GM23338 (cell line): ENCODE data around the gene SIGLEC9. TPM values are rescaled to one million over a fixed set of nuclear protein-coding genes. Genes with fewer than 3 reads are reported as not detected.

Experiments
- ATAC-seq: fragments of 200-7000 bp; cut with Tn5 transposase; 3 replicates; pipeline ENCODE4 v1.9.1; 2020
- DNase-seq: peaks from one replicate; pipeline ENCODE4 v3.0.0-alpha.2; 2015; ENCODE audit warnings: low spot score
- H2AFZ ChIP-seq: fragments of 200-600 bp; sonication (generic); 2 replicates; pipeline ENCODE4 v1.8.0; 2016; ENCODE audit warnings: antibody characterized with exemption, mild to moderate bottlenecking, moderate library complexity
- H3F3A ChIP-seq: fragments of 200-600 bp; sonication (generic); replicated peaks from 2 replicates; pipeline ENCODE4 v1.8.0; 2017; ENCODE audit warnings: antibody characterized with exemption, mixed run types, low read depth
- H3K27ac ChIP-seq: fragments of 200-600 bp; sonication (generic); 2 replicates; pipeline ENCODE4 v1.6.1; 2016; ENCODE audit warnings: low read depth
- H3K27me3 ChIP-seq: fragments of 200-600 bp; sonication (generic); 2 replicates; pipeline ENCODE4 v1.8.0; 2016; ENCODE audit warnings: mild to moderate bottlenecking, mixed run types, moderate library complexity; ENCODE audit not compliant: insufficient read depth
- H3K36me3 ChIP-seq: fragments of 200-600 bp; sonication (generic); 2 replicates; pipeline ENCODE4 v1.8.0; 2016; ENCODE audit warnings: mild to moderate bottlenecking; ENCODE audit not compliant: insufficient read depth
- H3K4me1 ChIP-seq: fragments of 200-600 bp; sonication (generic); 2 replicates; pipeline ENCODE4 v1.8.0; 2016; ENCODE audit warnings: mild to moderate bottlenecking, moderate library complexity; ENCODE audit not compliant: insufficient read depth
- H3K4me2 ChIP-seq: fragments of 200-600 bp; sonication (generic); 2 replicates; pipeline ENCODE4 v1.7.1; 2017; ENCODE audit warnings: mixed run types
- H3K4me3 ChIP-seq: fragments of 200-600 bp; sonication (generic); 2 replicates; pipeline ENCODE4 v1.6.1; 2016; ENCODE audit warnings: mixed run types
- H3K79me2 ChIP-seq: fragments of 200-600 bp; sonication (generic); replicated peaks from 2 replicates; pipeline ENCODE4 v1.8.0; 2017; ENCODE audit warnings: mild to moderate bottlenecking; ENCODE audit not compliant: insufficient read depth
- H3K9me2 ChIP-seq: fragments of 200-600 bp; sonication (generic); 2 replicates; pipeline ENCODE4 v1.8.0; 2017; ENCODE audit not compliant: insufficient read depth
- H4K20me1 ChIP-seq: fragments of 200-600 bp; sonication (generic); replicated peaks from 2 replicates; pipeline ENCODE4 v1.8.0; 2017; ENCODE audit warnings: mild to moderate bottlenecking; ENCODE audit not compliant: insufficient read depth
- H3K27ac Mint-ChIP-seq: 2 replicates; pipeline ENCODE4 v1.8.0; 2020; ENCODE audit warnings: inconsistent platforms, mild to moderate bottlenecking, moderate library complexity, mixed read lengths
- H3K27me3 Mint-ChIP-seq: 3 replicates; pipeline ENCODE4 v1.8.0; 2022; ENCODE audit warnings: low read depth, mild to moderate bottlenecking, moderate library complexity, mixed read lengths, inconsistent platforms; ENCODE audit not compliant: insufficient read depth, poor library complexity
- H3K36me3 Mint-ChIP-seq: 3 replicates; pipeline ENCODE4 v1.8.0; 2021; ENCODE audit warnings: low read depth, mild to moderate bottlenecking, inconsistent platforms, moderate library complexity, mixed read lengths
- H3K4me1 Mint-ChIP-seq: 3 replicates; pipeline ENCODE4 v1.8.0; 2020; ENCODE audit warnings: mild to moderate bottlenecking, inconsistent platforms, mixed read lengths
- H3K4me3 Mint-ChIP-seq: 3 replicates; pipeline ENCODE4 v1.8.0; 2021; ENCODE audit warnings: moderate library complexity, mild to moderate bottlenecking, inconsistent platforms, mixed read lengths
- H3K9me3 Mint-ChIP-seq: 3 replicates; pipeline ENCODE4 v1.8.0; 2020; ENCODE audit warnings: moderate library complexity, mild to moderate bottlenecking, inconsistent platforms, mixed read lengths
- CREB1 ChIP-seq: fragments of 250-450 bp; sonication (Bioruptor Pico); IDR thresholded peaks from 2 replicates; pipeline ENCODE4 v1.5.0; 2020; ENCODE audit warnings: low read depth, mild to moderate bottlenecking, moderate library complexity
- EZH2 ChIP-seq: fragments of 200-600 bp; sonication (generic); IDR thresholded peaks from one replicate; pipeline ENCODE4 v1.8.0; 2017; ENCODE audit warnings: antibody characterized with exemption, mild to moderate bottlenecking, low read depth; ENCODE audit not compliant: unreplicated experiment
- EZH2phosphoT487 ChIP-seq: fragments of 200-600 bp; sonication (generic); IDR thresholded peaks from one replicate; pipeline ENCODE4 v1.8.1; 2018; ENCODE audit warnings: antibody characterized with exemption; ENCODE audit not compliant: unreplicated experiment
- JUNB ChIP-seq: IDR thresholded peaks from one replicate; pipeline ENCODE4 v1.6.1; 2016; ENCODE audit warnings: antibody characterized with exemption; ENCODE audit not compliant: unreplicated experiment
- POLR2AphosphoS5 ChIP-seq: IDR thresholded peaks from 2 replicates; pipeline ENCODE4 v1.6.1; 2016; ENCODE audit warnings: antibody characterized with exemption, low read depth
- STAT1 ChIP-seq: IDR thresholded peaks from one replicate; pipeline ENCODE4 v1.6.1; 2016; ENCODE audit warnings: antibody characterized with exemption; ENCODE audit not compliant: unreplicated experiment
- ZNF114 ChIP-seq: fragments of 250-450 bp; sonication (Bioruptor Pico); IDR thresholded peaks from 2 replicates; pipeline ENCODE4 v1.5.0; 2020; ENCODE audit warnings: mild to moderate bottlenecking, moderate library complexity
- polyA plus RNA-seq: library from polyadenylated mRNA; unstranded; fragments of >200 nt; fragmentation: Nextera tagmentation; extraction: Ambion mirVana; gene quantifications from 2 replicates; pipeline ENCODE4 v1.2.1, GENCODE V29; 2016
- total RNA-seq: library from RNA; depleted of rRNA; stranded (reverse); fragments of >200 nt; shearing (Covaris generic); gene quantifications from 2 replicates; pipeline ENCODE4 v1.2.3, GENCODE V29; 2014
- TF ChIP-seq, protein P1 (sequence below): IDR thresholded peaks from one replicate; pipeline ENCODE4 v1.6.1; 2018; ENCODE audit warnings: antibody characterized with exemption; ENCODE audit not compliant: unreplicated experiment
- TF ChIP-seq, protein P2 (sequence below): fragments of 250-450 bp; sonication (Bioruptor Pico); IDR thresholded peaks from 2 replicates; pipeline ENCODE4 v1.5.0; 2020; ENCODE audit warnings: mild to moderate bottlenecking, moderate library complexity
- TF ChIP-seq, protein P3 (sequence below), 2 experiments: fragments of 200-600 bp in 1 of 2; sonication (generic) in 1 of 2; conservative IDR thresholded peaks; 2 replicates each; pipeline versions ENCODE4 v1.5.1 to v1.6.1; 2016 to 2017; ENCODE audit warnings: antibody characterized with exemption in 2 of 2, low read depth in 2 of 2, mild to moderate bottlenecking in 2 of 2, moderate library complexity in 1 of 2

SIGLEC9 gene
- total and polyA plus RNA-seq, 2 experiments from 2014 or later, result not detected

DNA sequence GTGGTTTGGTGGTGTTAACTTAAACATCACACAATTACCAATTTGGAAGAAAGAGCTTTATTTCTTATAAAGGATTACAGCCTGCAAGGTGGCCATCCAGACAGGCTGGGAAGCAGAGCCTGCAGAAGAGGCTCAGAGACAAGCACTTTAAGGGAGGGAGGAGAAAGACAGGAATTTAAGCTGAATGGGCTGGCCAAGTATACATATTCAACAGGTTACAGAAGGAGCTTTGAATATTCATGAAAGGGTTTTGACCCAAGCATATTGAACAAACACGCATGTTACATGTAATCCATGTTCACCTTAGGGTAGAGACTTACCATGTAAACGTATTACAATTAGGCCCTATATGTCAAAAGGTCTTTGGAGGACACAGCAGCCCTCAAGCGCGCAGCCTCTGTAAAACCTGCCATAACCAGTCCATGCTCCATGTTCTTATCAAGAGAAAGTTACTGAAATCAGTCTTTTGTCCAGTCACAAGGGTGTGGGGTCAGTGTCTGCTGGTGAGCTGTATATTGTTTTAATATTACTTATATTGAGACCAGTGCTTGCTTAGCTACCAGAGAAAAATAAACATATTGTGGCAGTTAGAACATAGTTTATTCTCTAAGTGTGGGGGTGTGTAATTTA, 37.3 kb downstream of the SIGLEC9 start (continued):
- TF ChIP-seq, protein P1, sequence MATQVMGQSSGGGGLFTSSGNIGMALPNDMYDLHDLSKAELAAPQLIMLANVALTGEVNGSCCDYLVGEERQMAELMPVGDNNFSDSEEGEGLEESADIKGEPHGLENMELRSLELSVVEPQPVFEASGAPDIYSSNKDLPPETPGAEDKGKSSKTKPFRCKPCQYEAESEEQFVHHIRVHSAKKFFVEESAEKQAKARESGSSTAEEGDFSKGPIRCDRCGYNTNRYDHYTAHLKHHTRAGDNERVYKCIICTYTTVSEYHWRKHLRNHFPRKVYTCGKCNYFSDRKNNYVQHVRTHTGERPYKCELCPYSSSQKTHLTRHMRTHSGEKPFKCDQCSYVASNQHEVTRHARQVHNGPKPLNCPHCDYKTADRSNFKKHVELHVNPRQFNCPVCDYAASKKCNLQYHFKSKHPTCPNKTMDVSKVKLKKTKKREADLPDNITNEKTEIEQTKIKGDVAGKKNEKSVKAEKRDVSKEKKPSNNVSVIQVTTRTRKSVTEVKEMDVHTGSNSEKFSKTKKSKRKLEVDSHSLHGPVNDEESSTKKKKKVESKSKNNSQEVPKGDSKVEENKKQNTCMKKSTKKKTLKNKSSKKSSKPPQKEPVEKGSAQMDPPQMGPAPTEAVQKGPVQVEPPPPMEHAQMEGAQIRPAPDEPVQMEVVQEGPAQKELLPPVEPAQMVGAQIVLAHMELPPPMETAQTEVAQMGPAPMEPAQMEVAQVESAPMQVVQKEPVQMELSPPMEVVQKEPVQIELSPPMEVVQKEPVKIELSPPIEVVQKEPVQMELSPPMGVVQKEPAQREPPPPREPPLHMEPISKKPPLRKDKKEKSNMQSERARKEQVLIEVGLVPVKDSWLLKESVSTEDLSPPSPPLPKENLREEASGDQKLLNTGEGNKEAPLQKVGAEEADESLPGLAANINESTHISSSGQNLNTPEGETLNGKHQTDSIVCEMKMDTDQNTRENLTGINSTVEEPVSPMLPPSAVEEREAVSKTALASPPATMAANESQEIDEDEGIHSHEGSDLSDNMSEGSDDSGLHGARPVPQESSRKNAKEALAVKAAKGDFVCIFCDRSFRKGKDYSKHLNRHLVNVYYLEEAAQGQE, result no peak

DNA sequence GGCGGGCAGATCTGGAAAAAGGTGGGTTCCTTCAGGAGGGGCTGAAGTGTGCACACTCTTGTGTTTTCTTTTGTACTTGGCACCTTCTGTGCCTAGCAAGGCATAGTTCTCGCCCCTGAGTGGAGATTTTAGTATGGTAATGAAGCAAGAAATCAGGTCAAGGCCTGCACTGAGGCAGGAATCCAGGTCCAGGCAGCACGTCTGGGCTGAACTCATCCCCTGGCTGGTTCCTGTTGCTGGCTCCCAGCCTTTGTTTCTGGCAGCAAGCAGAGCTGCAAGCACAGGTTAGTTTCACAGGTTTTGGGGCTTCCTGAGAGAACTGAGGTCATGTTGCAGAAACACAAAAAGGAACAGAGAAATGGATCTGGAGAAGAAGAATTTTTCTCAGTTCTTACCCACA, 38.6 kb downstream of the SIGLEC9 start:
- no peaks in the 10 kb centered on the region for H3K4me1 ChIP-seq
- H3K27me3 ChIP-seq, result no peaks in the 10 kb centered on the region
- H3K27me3 Mint-ChIP-seq, result peaks cover 7% of the 10 kb centered on the region
- no peaks in the 10 kb centered on the region for H3F3A ChIP-seq
- H4K20me1 ChIP-seq, result no peaks in the 10 kb centered on the region
- peaks cover 9% of the 10 kb centered on the region for H3K9me3 Mint-ChIP-seq
- H3K27ac ChIP-seq, result no peak overlapping the region
- H3K36me3 Mint-ChIP-seq, result peaks cover 5% of the 10 kb centered on the region; the same call in 1 of the 3 replicates
- H3K27ac Mint-ChIP-seq, result no peak overlapping the region
- H3K36me3 ChIP-seq, result no peaks in the 10 kb centered on the region
- H3K9me2 ChIP-seq, result no peaks in the 10 kb centered on the region
- no peaks in the 10 kb centered on the region for H3K79me2 ChIP-seq
- no peak overlapping the region for H3K4me2 ChIP-seq
- ATAC-seq (no peak), DNase-seq (peak; percentile 13)
- H3K4me3 ChIP-seq, result no peak overlapping the region
- H3K4me3 Mint-ChIP-seq, result no peak overlapping the region
- H2AFZ ChIP-seq, result peak overlapping the region; percentile 66; the same call in 1 of the 2 replicates
- H3K4me1 Mint-ChIP-seq, result 0 out of 3 replicates have a peak, but pooled peaks cover 2% of the 10 kb centered on the region
- no peak for TF ChIP-seq EZH2
- TF ChIP-seq EZH2phosphoT487, result no peak
- TF ChIP-seq, protein P2, sequence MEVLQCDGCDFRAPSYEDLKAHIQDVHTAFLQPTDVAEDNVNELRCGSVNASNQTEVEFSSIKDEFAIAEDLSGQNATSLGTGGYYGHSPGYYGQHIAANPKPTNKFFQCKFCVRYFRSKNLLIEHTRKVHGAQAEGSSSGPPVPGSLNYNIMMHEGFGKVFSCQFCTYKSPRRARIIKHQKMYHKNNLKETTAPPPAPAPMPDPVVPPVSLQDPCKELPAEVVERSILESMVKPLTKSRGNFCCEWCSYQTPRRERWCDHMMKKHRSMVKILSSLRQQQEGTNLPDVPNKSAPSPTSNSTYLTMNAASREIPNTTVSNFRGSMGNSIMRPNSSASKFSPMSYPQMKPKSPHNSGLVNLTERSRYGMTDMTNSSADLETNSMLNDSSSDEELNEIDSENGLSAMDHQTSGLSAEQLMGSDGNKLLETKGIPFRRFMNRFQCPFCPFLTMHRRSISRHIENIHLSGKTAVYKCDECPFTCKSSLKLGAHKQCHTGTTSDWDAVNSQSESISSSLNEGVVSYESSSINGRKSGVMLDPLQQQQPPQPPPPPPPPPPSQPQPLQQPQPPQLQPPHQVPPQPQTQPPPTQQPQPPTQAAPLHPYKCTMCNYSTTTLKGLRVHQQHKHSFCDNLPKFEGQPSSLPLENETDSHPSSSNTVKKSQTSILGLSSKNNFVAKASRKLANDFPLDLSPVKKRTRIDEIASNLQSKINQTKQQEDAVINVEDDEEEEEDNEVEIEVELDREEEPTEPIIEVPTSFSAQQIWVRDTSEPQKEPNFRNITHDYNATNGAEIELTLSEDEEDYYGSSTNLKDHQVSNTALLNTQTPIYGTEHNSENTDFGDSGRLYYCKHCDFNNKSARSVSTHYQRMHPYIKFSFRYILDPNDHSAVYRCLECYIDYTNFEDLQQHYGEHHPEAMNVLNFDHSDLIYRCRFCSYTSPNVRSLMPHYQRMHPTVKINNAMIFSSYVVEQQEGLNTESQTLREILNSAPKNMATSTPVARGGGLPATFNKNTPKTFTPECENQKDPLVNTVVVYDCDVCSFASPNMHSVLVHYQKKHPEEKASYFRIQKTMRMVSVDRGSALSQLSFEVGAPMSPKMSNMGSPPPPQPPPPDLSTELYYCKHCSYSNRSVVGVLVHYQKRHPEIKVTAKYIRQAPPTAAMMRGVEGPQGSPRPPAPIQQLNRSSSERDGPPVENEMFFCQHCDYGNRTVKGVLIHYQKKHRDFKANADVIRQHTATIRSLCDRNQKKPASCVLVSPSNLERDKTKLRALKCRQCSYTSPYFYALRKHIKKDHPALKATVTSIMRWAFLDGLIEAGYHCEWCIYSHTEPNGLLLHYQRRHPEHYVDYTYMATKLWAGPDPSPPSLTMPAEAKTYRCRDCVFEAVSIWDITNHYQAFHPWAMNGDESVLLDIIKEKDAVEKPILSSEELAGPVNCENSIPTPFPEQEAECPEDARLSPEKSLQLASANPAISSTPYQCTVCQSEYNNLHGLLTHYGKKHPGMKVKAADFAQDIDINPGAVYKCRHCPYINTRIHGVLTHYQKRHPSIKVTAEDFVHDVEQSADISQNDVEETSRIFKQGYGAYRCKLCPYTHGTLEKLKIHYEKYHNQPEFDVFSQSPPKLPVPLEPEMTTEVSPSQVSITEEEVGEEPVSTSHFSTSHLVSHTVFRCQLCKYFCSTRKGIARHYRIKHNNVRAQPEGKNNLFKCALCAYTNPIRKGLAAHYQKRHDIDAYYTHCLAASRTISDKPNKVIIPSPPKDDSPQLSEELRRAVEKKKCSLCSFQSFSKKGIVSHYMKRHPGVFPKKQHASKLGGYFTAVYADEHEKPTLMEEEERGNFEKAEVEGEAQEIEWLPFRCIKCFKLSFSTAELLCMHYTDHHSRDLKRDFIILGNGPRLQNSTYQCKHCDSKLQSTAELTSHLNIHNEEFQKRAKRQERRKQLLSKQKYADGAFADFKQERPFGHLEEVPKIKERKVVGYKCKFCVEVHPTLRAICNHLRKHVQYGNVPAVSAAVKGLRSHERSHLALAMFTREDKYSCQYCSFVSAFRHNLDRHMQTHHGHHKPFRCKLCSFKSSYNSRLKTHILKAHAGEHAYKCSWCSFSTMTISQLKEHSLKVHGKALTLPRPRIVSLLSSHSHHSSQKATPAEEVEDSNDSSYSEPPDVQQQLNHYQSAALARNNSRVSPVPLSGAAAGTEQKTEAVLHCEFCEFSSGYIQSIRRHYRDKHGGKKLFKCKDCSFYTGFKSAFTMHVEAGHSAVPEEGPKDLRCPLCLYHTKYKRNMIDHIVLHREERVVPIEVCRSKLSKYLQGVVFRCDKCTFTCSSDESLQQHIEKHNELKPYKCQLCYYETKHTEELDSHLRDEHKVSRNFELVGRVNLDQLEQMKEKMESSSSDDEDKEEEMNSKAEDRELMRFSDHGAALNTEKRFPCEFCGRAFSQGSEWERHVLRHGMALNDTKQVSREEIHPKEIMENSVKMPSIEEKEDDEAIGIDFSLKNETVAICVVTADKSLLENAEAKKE (CRISPR knock-in tag), result no peak
- no peak for TF ChIP-seq CREB1 (CRISPR knock-in tag)
- TF ChIP-seq JUNB, result no peak
- TF ChIP-seq, protein P3, sequence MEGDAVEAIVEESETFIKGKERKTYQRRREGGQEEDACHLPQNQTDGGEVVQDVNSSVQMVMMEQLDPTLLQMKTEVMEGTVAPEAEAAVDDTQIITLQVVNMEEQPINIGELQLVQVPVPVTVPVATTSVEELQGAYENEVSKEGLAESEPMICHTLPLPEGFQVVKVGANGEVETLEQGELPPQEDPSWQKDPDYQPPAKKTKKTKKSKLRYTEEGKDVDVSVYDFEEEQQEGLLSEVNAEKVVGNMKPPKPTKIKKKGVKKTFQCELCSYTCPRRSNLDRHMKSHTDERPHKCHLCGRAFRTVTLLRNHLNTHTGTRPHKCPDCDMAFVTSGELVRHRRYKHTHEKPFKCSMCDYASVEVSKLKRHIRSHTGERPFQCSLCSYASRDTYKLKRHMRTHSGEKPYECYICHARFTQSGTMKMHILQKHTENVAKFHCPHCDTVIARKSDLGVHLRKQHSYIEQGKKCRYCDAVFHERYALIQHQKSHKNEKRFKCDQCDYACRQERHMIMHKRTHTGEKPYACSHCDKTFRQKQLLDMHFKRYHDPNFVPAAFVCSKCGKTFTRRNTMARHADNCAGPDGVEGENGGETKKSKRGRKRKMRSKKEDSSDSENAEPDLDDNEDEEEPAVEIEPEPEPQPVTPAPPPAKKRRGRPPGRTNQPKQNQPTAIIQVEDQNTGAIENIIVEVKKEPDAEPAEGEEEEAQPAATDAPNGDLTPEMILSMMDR (conservative IDR thresholded peaks at IDR 0.05; ENCODE audit: low read depth in 2 of 2), result no peak
- TF ChIP-seq STAT1, result no peak
- no peak for TF ChIP-seq ZNF114 (CRISPR knock-in tag)
- TF ChIP-seq POLR2AphosphoS5, result no peak
